ENCODE measurements around the gene PLOD2.

DNA sequence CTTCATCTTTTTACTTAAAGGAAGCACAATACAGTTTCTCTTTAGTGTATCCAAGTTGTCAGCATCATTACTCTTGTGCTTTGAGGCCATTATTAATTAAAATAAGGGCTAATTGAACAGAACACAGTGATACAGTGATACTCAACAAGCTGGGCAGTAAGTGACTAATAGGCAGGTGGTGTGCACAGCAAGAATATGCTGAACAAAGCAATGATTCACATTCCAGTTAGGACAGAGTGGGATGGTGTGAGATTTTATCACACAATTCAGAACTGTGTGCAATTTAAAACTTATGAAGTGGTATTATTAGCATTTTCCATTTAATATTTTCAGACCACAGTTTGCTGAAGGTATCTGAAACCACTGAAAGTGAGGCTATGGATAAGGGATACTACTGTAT, 116.9 kb downstream of the PLOD2 start:
- no peak for TF ChIP-seq CTCF (IDR thresholded peaks at IDR 0.05)
- no peak for TF ChIP-seq POLR2AphosphoS5 (IDR thresholded peaks at IDR 0.05; ENCODE audit: low read depth, low read length)
- TF ChIP-seq, protein P1, sequence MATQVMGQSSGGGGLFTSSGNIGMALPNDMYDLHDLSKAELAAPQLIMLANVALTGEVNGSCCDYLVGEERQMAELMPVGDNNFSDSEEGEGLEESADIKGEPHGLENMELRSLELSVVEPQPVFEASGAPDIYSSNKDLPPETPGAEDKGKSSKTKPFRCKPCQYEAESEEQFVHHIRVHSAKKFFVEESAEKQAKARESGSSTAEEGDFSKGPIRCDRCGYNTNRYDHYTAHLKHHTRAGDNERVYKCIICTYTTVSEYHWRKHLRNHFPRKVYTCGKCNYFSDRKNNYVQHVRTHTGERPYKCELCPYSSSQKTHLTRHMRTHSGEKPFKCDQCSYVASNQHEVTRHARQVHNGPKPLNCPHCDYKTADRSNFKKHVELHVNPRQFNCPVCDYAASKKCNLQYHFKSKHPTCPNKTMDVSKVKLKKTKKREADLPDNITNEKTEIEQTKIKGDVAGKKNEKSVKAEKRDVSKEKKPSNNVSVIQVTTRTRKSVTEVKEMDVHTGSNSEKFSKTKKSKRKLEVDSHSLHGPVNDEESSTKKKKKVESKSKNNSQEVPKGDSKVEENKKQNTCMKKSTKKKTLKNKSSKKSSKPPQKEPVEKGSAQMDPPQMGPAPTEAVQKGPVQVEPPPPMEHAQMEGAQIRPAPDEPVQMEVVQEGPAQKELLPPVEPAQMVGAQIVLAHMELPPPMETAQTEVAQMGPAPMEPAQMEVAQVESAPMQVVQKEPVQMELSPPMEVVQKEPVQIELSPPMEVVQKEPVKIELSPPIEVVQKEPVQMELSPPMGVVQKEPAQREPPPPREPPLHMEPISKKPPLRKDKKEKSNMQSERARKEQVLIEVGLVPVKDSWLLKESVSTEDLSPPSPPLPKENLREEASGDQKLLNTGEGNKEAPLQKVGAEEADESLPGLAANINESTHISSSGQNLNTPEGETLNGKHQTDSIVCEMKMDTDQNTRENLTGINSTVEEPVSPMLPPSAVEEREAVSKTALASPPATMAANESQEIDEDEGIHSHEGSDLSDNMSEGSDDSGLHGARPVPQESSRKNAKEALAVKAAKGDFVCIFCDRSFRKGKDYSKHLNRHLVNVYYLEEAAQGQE (IDR thresholded peaks at IDR 0.05; ENCODE audit: insufficient read depth in 1 of 2, low read depth in 2 of 2, low read length in 1 of 2) = no peak
- TF ChIP-seq SIN3A (IDR thresholded peaks at IDR 0.05; ENCODE audit: borderline replicate concordance, insufficient read depth, low read depth, low read length) = no peak
- TF ChIP-seq TCF7L2 (IDR thresholded peaks at IDR 0.05; ENCODE audit: low read depth, low read length) = no peak

All from Panc1 (cell line).